ENCODE results near the gene EPB41L4B.
A peak's percentile ranks its signal among the peaks of the same experiment; 100 is the strongest.
"Not testable (repeated sequence)": the region's sequence is repeated elsewhere in the genome, so short reads cannot be mapped to it uniquely, and the experiment has no call there.

Gene EPB41L4B

DNA sequence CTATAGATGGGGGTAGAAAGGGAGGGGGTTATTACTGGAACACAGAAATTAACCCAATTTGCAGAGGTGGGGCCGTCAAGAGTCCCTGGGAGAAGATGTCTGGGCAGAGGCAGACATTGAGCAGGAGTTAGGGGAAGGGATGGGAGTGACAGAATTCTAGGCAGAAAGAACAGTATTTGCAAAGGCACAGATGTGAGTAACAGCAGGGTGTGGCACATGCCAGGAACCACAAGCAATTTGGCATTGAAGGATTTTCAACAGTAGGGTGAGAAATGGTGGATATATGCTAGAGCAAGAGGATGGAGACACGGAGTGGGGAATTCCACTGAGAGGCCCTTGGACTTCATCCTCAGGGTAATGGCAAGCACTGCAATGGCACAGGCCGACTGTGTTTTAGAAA lies 82.2 kb downstream of the EPB41L4B start:
- Histone ChIP-seq H3K27me3 (ENCODE audit: control insufficient read depth, insufficient read depth, low read length) (no peaks in the 10 kb centered on the region), H3K4me2 (ENCODE audit: low read length) (no peak overlapping the region)

DNA sequence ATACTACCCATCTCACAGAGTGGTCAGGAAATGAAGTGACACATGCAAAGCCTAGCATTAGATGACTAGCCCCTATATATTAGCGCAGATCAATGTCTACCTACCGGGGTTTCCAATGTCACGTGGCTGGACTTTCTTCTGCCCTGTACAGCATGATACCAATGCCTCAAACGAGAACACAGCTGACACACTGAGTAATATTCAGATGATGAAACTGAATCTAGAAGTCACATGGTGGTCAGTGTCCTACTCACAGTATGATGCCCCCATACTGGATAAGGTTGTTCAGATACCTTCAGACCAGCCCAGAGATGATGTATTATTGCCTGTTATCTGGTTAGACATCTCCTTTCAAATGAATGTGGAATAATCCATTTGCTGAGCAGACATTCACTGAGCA lies 82.7 kb downstream of the EPB41L4B start:
- no peaks in the 10 kb centered on the region for H3K36me3 ChIP-seq (ENCODE audit: insufficient read depth, low read length)
- H3K4me1 ChIP-seq (ENCODE audit: control insufficient read depth, insufficient read depth, low read length) = peaks cover 14% of the 10 kb centered on the region
- H3K9me3 ChIP-seq (replicated peaks; ENCODE audit: low read length) = no peaks in the 10 kb centered on the region
- H3K4me2 ChIP-seq (ENCODE audit: low read length) = no peak overlapping the region
- no peaks in the 10 kb centered on the region for H3K27me3 ChIP-seq (ENCODE audit: control insufficient read depth, insufficient read depth, low read length)
- H3K4me3 ChIP-seq (ENCODE audit: low read length) = no peak overlapping the region
- no peak overlapping the region for H3K9ac ChIP-seq (ENCODE audit: low read depth, low read length)

More for the DNA sequence above, 82.2 kb downstream of the EPB41L4B start:
- no peaks in the 10 kb centered on the region for H3K36me3 ChIP-seq (ENCODE audit: insufficient read depth, low read length)
- no peak overlapping the region for H3K9ac ChIP-seq (ENCODE audit: low read depth, low read length)
- no peak overlapping the region for H3K4me3 ChIP-seq (ENCODE audit: low read length)
- no peaks in the 10 kb centered on the region for H3K9me3 ChIP-seq (replicated peaks; ENCODE audit: low read length)
- H3K4me1 ChIP-seq (ENCODE audit: control insufficient read depth, insufficient read depth, low read length) = peaks cover 12% of the 10 kb centered on the region

- peaks cover 19% of the 10 kb centered on the region for H3K4me1 ChIP-seq (ENCODE audit: control insufficient read depth, insufficient read depth, low read length)
- peak overlapping the region; percentile 48 for H3K4me2 ChIP-seq (ENCODE audit: low read length)
- H3K4me3 ChIP-seq (ENCODE audit: low read length) = no peak overlapping the region
- peak overlapping the region; percentile 27 for H3K9ac ChIP-seq (ENCODE audit: low read depth, low read length)
- no peaks in the 10 kb centered on the region for H3K36me3 ChIP-seq (ENCODE audit: insufficient read depth, low read length)
- H3K27me3 ChIP-seq (ENCODE audit: control insufficient read depth, insufficient read depth, low read length) = no peaks in the 10 kb centered on the region
- H3K9me3 ChIP-seq (replicated peaks; ENCODE audit: low read length) = no peaks in the 10 kb centered on the region
Measured at GRCh38 chr9:109232449-109233237, 88.2 kb downstream of the EPB41L4B start.

- Histone ChIP-seq H3K9me3 (replicated peaks; ENCODE audit: low read length) (no peaks in the 10 kb centered on the region), H3K4me3 (ENCODE audit: low read length) (no peak overlapping the region), H3K4me1 (ENCODE audit: control insufficient read depth, insufficient read depth, low read length) (peaks cover 19% of the 10 kb centered on the region), H3K4me2 (ENCODE audit: low read length) (no peak overlapping the region), H3K9ac (ENCODE audit: low read depth, low read length) (no peak overlapping the region), H3K36me3 (ENCODE audit: insufficient read depth, low read length) (no peaks in the 10 kb centered on the region), H3K27me3 (ENCODE audit: control insufficient read depth, insufficient read depth, low read length) (no peaks in the 10 kb centered on the region)
Measured at GRCh38 chr9:109231593-109231992, 89.3 kb downstream of the EPB41L4B start.

- Histone ChIP-seq H3K9me3 (replicated peaks; ENCODE audit: low read length) (no peaks in the 10 kb centered on the region), H3K27me3 (ENCODE audit: control insufficient read depth, insufficient read depth, low read length) (no peaks in the 10 kb centered on the region), H3K4me2 (ENCODE audit: low read length) (no peak overlapping the region), H3K9ac (ENCODE audit: low read depth, low read length) (no peak overlapping the region), H3K4me3 (ENCODE audit: low read length) (no peak overlapping the region), H3K36me3 (ENCODE audit: insufficient read depth, low read length) (no peaks in the 10 kb centered on the region), H3K4me1 (ENCODE audit: control insufficient read depth, insufficient read depth, low read length) (peaks cover 19% of the 10 kb centered on the region)
Measured at GRCh38 chr9:109230277-109230676, 90.6 kb downstream of the EPB41L4B start.

- Histone ChIP-seq H3K4me1 (ENCODE audit: control insufficient read depth, insufficient read depth, low read length) (peaks cover 19% of the 10 kb centered on the region), H3K9ac (ENCODE audit: low read depth, low read length) (no peak overlapping the region), H3K9me3 (replicated peaks; ENCODE audit: low read length) (no peaks in the 10 kb centered on the region), H3K36me3 (ENCODE audit: insufficient read depth, low read length) (no peaks in the 10 kb centered on the region), H3K4me2 (ENCODE audit: low read length) (no peak overlapping the region), H3K27me3 (ENCODE audit: control insufficient read depth, insufficient read depth, low read length) (no peaks in the 10 kb centered on the region), H3K4me3 (ENCODE audit: low read length) (no peak overlapping the region)
Measured at GRCh38 chr9:109229682-109230081, 91.2 kb downstream of the EPB41L4B start.

- H3K36me3 ChIP-seq (ENCODE audit: insufficient read depth, low read length) = no peaks in the 10 kb centered on the region
- H3K9ac ChIP-seq (ENCODE audit: low read depth, low read length) = no peak overlapping the region
- H3K4me3 ChIP-seq (ENCODE audit: low read length) = no peak overlapping the region
- no peaks in the 10 kb centered on the region for H3K9me3 ChIP-seq (replicated peaks; ENCODE audit: low read length)
- no peaks in the 10 kb centered on the region for H3K27me3 ChIP-seq (ENCODE audit: control insufficient read depth, insufficient read depth, low read length)
- H3K4me2 ChIP-seq (ENCODE audit: low read length) = no peak overlapping the region
- H3K4me1 ChIP-seq (ENCODE audit: control insufficient read depth, insufficient read depth, low read length) = peaks cover 17% of the 10 kb centered on the region
Measured at GRCh38 chr9:109228093-109228642, 92.7 kb downstream of the EPB41L4B start.

GRCh38 chr9:109225629-109226028 lies 95.2 kb downstream of the EPB41L4B start:
- Histone ChIP-seq H3K36me3 (ENCODE audit: insufficient read depth, low read length) (no peaks in the 10 kb centered on the region), H3K27me3 (ENCODE audit: control insufficient read depth, insufficient read depth, low read length) (peaks cover 12% of the 10 kb centered on the region), H3K4me3 (ENCODE audit: low read length) (no peak overlapping the region), H3K9me3 (replicated peaks; ENCODE audit: low read length) (no peaks in the 10 kb centered on the region), H3K9ac (ENCODE audit: low read depth, low read length) (no peak overlapping the region), H3K4me2 (ENCODE audit: low read length) (no peak overlapping the region), H3K4me1 (ENCODE audit: control insufficient read depth, insufficient read depth, low read length) (no peaks in the 10 kb centered on the region)

GRCh38 chr9:109224751-109225150 lies 96.1 kb downstream of the EPB41L4B start:
- no peak overlapping the region for H3K4me2 ChIP-seq (ENCODE audit: low read length)
- H3K9ac ChIP-seq (ENCODE audit: low read depth, low read length) = no peak overlapping the region
- H3K9me3 ChIP-seq (replicated peaks; ENCODE audit: low read length) = no peaks in the 10 kb centered on the region
- no peak overlapping the region for H3K4me3 ChIP-seq (ENCODE audit: low read length)
- peaks cover 21% of the 10 kb centered on the region for H3K27me3 ChIP-seq (ENCODE audit: control insufficient read depth, insufficient read depth, low read length)
- H3K36me3 ChIP-seq (ENCODE audit: insufficient read depth, low read length) = no peaks in the 10 kb centered on the region
- no peaks in the 10 kb centered on the region for H3K4me1 ChIP-seq (ENCODE audit: control insufficient read depth, insufficient read depth, low read length)

- not testable (repeated sequence) for H3K9ac ChIP-seq (ENCODE audit: low read depth, low read length); H3K4me1 ChIP-seq (ENCODE audit: control insufficient read depth, insufficient read depth, low read length); H3K4me2 ChIP-seq (ENCODE audit: low read length); H3K9me3 ChIP-seq (replicated peaks; ENCODE audit: low read length); H3K36me3 ChIP-seq (ENCODE audit: insufficient read depth, low read length); H3K4me3 ChIP-seq (ENCODE audit: low read length)
- H3K27me3 ChIP-seq (ENCODE audit: control insufficient read depth, insufficient read depth, low read length) = peaks cover 49% of the 10 kb centered on the region
Measured at GRCh38 chr9:109218242-109218641, 102.6 kb downstream of the EPB41L4B start.

- no peak overlapping the region for H3K4me2 ChIP-seq (ENCODE audit: low read length)
- no peak overlapping the region for H3K4me3 ChIP-seq (ENCODE audit: low read length)
- H3K27me3 ChIP-seq (ENCODE audit: control insufficient read depth, insufficient read depth, low read length) = peaks cover 48% of the 10 kb centered on the region
- H3K4me1 ChIP-seq (ENCODE audit: control insufficient read depth, insufficient read depth, low read length) = no peaks in the 10 kb centered on the region
- H3K36me3 ChIP-seq (ENCODE audit: insufficient read depth, low read length) = no peaks in the 10 kb centered on the region
- H3K9ac ChIP-seq (ENCODE audit: low read depth, low read length) = no peak overlapping the region
- no peaks in the 10 kb centered on the region for H3K9me3 ChIP-seq (replicated peaks; ENCODE audit: low read length)
Measured at GRCh38 chr9:109214414-109214813, 106.4 kb downstream of the EPB41L4B start.

All from skeletal muscle satellite cell (primary cell).